Stimulated activated CD8-positive, alpha-beta memory T cell treated with anti-CD3 and anti-CD28 coated beads, Interleukin-4, amount 100 ng/mL, for 24 hours (primary cell): ENCODE measurements around the gene ZNF410.
"Not testable (repeated sequence)": the region's sequence is repeated elsewhere in the genome, so short reads cannot be mapped to it uniquely, and the experiment has no call there.

Experiments used
- DNase-seq: peaks from one replicate; pipeline ENCODE4 v3.0.0-alpha.2; 2020; ENCODE audit warnings: low read depth

ZNF410 gene

GRCh38 chr14:73886449-73887317 is at the start of gene ZNF410:
TSS of gene ZNF410 (plus strand) at chr14:73886859. CDS start at chr14:73892176, 5,317 bp downstream.
- DNase-seq: peak; percentile 91

GRCh38 chr14:73838293-73839034 is 48.2 kb upstream of the ZNF410 start:
- DNase-seq: not testable (repeated sequence)

- DNase-seq: no peak
Measured at GRCh38 chr14:73842201-73842600, 44.5 kb upstream of the ZNF410 start.

DNA sequence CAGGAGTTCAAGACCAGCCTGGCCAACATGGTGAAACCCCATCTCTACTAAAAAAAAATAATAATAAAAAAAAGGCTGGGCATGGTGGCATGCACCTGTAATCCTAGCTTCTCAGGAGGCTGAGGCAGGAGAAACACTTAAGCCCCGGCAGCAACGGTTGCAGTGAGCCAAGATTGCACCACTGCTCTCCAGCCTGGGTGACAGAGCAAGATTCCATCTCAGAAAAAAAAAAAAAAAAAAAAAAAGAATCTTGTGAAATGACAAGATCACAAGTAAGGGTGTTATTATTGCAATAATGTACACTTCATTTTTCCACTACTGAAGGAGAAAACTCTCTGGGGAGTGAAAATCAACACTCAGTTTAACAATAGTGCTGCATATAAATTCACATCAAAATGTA is 43.8 kb upstream of the ZNF410 start:
- no peak for DNase-seq

GRCh38 chr14:73843296-73843695 is 43.4 kb upstream of the ZNF410 start:
- no peak for DNase-seq

GRCh38 chr14:73846947-73847346 is 39.7 kb upstream of the ZNF410 start:
- DNase-seq: no peak

GRCh38 chr14:73851000-73851399 is 35.7 kb upstream of the ZNF410 start:
- DNase-seq: no peak

- DNase-seq: peak; percentile 78
Measured at GRCh38 chr14:73851567-73852382, 34.9 kb upstream of the ZNF410 start, which contains the start of gene PTGR2. TSS of gene PTGR2 (plus strand) at chr14:73851831. CDS start at chr14:73858863, 7,032 bp downstream.

- DNase-seq: no peak
Measured at GRCh38 chr14:73859145-73859544, 27.5 kb upstream of the ZNF410 start.

- no peak for DNase-seq
Measured at GRCh38 chr14:73861073-73861472, 25.6 kb upstream of the ZNF410 start.

- DNase-seq: no peak
Measured at GRCh38 chr14:73862480-73862879, 24.2 kb upstream of the ZNF410 start.

GRCh38 chr14:73863209-73863608 is 23.4 kb upstream of the ZNF410 start:
- no peak for DNase-seq

DNA sequence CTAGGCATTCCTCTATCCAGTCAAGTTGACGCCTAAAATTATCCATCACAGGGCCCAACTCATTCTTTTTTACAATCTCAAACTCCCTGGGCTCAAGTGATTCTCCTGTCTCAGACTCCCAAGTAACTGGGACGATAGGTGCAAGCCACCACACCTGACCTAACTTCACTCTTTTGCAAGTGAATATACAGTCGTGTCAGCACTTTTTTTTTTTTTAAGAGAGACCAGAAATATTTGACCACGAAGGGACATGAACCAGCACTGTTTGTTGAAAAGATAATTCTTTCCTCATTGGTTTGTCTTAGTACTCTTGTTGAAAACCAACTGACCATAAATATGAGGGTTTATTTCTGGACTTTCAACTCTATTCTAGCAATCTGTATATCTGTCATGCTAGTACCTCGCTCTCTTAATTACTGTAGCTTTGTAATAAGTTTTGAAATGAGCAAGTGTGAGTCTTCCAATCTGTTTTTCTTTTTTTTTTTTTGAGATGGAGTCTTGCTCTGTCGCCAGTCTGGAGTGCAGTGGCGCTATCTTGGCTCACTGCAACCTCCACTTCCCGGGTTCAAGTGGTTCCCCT is 21.0 kb upstream of the ZNF410 start:
- no peak for DNase-seq

DNA sequence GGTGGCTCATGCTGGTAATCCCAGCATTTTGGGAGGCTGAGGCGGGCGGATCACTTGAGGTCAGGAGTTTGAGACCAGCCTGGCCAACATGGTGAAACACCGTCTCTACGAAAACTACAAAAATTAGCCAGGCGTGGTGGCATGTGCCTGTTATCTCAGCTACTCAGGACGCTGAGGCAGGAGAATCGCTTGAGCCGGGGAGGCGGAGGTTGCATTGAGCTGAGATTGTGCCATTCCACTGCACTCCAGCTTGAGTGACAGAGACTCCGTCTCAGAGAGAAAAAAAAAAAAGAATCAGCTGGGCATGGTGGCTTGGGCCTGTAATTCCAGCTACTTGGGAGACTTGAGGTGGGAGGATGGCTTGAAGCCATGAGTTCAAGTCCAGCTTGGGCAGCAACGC is 16.9 kb upstream of the ZNF410 start:
- not testable (repeated sequence) for DNase-seq

- no peak for DNase-seq
Measured at GRCh38 chr14:73870525-73871235, 16.0 kb upstream of the ZNF410 start.

GRCh38 chr14:73873660-73874059 is 13.0 kb upstream of the ZNF410 start:
- no peak for DNase-seq

GRCh38 chr14:73877790-73878189 is 8.9 kb upstream of the ZNF410 start:
- DNase-seq: no peak

DNA sequence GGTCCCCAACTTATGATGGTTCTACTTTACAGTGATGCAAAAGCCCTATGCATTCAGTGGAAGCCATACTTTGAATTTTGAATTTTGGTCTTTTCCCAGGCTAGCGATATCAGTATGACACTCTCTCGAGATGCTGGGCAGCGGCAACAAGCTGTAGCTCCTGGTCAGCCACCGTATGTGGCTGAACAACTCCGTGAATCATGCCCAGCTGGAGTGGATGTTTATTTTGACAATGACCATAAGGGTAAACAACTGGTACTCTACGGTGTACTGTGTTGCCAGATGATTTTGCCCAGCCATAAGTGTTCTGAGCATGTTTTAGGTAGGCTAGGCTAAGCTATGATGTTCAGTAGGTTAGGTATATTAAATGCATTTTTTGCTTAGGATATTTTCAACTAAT is 8.2 kb upstream of the ZNF410 start:
- DNase-seq: no peak

- no peak for DNase-seq
Measured at GRCh38 chr14:73879027-73879426, 7.6 kb upstream of the ZNF410 start.

DNA sequence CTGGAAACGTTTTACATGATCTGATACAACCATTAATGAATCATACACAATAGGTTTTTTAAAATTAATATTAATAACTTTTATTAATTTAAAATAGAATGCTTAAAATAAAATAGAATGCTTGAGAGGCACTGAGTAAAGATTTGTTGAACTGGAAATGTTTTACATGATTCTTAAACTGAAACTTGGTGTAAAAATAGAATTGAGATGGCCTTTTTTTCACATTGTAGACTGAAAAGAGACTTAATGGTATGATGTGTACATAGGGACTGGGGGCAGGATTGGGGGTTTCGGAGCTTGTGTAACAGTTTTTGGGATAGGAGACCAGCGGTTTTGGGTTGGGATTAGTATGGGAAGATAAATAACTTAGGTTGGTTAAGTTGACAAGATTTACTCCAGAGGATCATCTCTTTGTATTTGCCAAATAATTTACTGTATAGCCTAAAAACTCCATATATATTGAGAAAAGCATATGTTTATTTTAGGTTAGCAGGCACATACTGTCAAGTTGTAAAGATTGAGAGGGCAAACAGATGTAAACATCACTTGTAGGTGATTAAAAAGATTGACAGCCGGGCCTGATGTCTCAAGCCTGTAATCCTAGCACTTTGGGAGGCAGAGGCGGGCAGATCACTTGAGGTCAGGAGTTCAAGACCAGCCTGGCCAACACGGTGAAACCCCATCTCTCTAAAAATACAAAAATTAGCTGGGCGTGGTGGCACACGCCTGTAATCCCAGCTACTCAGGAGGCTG is 2.0 kb upstream of the ZNF410 start:
- no peak for DNase-seq

- no peak for DNase-seq
Measured at GRCh38 chr14:73887318-73887616, 608 bp downstream of the ZNF410 start.
